Fibroblast of gingiva (primary cell): ENCODE results near the gene NMNAT2.
A peak's percentile ranks its signal among the peaks of the same experiment; 100 is the strongest.
"Not testable (repeated sequence)": the region's sequence is repeated elsewhere in the genome, so short reads cannot be mapped to it uniquely, and the experiment has no call there.

Experiments
- DNase-seq: peaks from one replicate; pipeline ENCODE4 v3.0.0-alpha.2; 2011; ENCODE audit warnings: low read depth

NMNAT2 gene

DNA sequence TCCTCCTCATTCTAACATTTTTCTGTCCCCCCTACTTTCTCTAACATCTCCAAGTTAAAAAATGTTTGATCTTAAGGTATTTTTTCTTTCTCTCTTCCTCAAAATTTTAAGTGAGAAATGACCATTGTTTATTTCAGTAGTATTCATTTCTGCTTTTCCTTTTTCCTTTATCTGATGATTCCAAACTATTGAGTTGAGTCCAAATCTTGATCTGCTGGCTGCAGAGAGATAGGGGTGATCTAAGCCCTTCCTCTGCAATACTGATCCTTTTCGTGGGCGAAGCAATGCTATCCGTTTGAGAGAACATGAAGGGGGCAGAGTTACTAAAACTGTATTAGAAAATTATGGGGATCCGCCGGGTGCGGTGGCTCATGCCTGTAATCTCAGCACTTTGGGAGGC, 516 bp upstream of the NMNAT2 start:
- DNase-seq: no peak

DNA sequence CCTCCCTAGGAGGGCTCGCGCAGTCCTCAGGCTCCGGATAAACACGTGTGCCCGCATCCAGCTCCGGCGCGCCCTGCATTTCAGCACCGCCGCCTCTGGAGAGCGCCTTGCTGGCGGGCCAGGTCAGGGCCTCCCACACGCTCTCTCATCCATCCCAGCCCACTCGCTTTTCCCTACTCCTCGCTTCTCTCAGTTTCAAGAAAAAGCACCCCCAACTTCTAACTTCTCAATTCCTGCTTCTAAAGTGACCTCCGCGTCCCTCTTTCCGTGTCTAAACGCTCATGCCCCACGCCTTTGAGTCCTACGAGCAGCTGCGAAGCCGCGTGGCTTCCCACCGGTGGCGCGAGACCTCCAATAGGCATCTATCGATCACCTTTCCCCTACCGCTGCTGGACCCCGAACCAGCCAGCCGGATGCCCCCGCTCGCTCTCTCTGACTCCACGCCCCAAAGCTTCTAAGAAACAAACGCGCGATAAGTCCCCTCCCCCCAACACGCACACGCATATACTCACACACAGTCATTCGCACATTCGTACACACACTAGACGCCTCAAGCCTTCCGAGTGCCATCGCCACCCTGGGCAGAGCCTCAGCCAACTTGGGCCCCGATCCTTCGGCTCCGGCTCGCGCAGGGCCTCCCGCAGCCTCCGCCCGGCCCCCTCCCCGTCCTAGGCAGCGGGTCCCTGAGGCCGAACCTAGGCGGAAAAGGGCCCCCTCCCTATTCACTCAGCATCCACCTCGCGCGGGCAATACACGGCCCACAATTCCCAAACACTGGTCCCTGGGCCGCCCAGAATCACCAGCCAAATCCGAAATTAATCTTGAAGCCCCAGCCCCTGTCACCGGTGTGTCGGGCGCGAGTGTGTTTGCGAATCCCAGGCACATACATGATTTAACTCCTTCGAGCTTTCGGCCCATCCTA, 1.1 kb downstream of the NMNAT2 start:
- DNase-seq: peak; percentile 37

DNA sequence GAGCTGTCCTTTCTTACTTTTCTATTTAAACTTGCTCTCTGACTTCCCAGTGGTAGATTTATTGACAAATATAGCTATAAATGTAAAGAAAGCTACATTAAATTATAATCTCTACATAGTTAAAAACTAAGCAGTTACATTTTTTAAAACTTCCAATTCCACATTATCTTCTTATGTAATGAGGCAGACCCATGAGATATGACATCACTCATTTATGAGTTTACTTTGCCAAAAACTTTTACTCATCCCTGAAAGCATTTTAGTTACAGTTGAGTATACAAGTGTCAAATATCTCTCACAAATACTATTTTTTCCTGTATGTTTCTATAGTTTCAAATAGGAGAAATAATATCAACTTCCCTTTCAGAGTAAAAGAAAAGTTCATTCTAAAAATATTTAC, 3.8 kb downstream of the NMNAT2 start:
- DNase-seq: no peak

DNA sequence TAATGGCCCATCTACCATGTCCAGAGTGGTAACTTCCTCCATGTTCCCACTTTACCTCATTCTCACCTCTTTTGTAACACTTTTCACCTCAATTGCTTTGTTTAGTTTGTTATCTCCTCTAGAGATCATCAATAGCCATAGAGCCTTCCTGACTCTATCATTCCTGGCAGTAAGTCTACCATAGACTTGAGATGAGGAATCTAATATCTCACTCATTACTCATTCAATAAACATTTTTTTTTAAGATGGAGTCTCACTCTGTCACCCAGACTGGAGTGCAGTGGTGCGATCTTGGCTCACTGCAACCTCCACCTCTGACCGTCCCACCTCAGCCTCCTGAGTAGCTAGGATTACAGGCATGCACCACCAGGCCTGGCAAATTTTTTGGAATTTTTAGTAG, 7.1 kb downstream of the NMNAT2 start:
- DNase-seq: no peak

DNA sequence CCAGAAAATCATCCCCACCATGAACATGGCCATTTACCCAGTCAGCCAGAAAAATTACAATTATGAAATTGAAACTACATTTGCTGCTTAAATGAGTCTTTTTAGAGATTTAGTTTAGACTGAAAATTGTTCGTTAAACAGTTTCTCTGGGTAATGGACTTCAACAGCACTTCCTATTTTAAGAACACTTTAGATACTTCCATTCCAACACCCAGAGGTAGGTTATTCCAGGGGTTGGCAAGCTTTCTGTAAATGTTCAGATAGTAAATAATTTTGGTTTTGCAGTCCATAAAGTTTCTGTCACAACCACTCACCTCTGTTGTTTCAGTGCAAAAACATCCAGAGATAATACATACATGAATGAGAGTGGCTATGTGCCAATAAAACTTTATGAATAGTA, 10.2 kb downstream of the NMNAT2 start:
- DNase-seq: no peak

DNA sequence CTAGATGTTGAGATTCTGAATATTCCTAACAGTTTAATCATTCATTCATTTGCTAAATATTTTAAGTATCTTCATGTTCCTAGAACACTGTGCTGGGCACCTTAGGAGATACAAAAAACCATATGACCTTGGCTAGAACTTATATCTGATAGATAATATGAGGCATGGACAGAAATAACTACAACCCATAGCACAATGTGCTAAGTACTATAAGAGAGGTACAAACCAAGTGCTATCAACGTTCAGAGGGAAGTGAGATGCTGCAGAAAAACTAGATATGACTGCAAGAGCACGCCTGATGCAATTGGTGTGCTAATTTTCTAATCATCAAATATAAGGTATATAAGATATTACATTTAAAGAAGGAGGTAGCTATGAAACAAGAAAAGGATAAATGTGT, 10.7 kb downstream of the NMNAT2 start:
- no peak for DNase-seq

DNA sequence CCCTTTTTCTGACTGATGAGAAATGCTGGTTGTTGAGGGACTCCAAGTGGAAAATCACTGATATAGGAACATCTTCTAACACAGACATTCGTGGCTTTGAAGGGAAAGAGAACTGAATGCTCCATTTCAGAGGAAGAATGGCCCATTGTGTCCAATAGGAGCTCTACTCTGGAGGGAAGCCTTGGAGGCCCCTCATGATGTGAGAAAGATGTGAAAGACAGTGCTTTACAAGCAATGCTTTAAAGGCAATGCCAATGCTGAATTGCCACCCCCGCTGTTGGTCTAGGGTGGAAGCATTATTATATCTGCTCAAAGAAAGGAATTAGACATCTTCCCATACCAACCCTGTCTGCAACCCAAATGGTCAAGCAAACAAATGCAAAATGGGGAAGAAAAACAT, 13.7 kb downstream of the NMNAT2 start:
- DNase-seq: no peak

DNA sequence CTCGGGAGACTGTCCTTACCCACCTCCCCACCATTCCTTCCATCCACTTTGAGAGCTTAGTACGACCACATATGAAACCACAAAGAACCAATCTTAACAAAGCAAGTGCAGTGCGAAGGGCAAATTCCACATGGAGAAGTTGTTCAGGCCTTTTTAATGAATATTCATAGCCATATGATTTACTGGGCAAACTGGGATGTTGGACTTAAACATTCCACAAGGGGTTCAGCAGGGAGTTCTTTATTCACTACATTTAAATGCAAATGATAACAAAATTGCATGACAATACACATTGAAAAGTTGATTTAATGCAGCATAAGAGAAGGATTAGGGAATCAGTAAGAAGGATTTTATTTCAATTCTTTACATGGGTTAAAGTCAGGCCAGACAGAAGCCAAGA, 14.7 kb downstream of the NMNAT2 start:
- no peak for DNase-seq

DNA sequence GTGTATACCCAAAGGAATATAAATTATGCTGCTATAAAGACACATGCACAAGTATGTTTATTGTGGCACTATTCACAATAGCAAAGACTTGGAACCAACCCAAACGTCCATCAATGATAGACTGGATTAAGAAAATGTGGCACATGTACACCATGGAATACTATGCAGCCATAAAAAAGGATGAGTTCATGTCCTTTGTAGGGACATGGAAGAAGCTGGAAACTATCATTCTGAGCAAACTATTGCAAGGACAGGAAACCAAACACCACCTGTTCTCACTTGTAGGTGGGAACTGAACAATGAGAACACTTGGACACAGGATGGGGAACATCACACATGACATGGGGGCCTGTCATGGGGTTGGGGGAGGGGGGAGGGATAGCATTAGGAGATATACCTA, 16.6 kb downstream of the NMNAT2 start:
- DNase-seq: not testable (repeated sequence)

DNA sequence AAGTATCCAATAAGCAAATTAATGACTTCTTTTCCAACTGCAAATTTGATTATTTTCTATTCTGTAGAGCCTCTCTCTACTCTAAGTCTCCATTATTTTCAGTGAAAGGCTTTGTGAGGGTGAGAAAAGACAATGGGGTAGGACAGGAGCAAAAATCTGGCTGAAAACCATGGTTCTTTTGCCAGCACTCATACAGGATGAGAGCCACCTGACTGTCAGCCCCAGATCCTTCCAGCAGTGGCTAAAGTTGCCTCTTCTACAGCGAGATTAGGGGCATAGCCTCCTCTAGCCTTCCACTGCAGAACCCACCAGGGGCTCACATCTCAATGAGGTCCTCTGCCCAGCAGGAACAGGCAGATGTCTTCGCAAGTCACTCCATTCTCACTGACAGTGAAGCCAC, 23.7 kb downstream of the NMNAT2 start:
- DNase-seq: no peak

DNA sequence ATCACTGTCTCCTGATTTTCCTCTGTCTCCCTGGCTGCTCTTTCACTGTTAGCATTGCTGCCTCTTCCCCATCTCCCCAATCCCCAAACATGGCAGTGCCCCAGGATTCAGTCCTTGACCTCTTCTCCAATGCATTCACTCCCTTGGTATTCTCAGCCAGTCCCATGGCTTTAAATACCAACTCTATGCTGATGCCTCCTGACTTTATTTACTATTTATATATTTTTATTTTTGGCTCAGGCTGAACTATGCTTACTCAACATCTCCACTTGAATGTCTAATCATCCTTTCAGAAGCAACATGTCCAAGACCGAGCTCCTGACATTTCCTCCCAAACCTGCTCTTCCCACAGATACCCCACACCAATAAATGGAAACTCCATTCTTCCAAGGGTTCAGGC, 26.3 kb downstream of the NMNAT2 start:
- no peak for DNase-seq

DNA sequence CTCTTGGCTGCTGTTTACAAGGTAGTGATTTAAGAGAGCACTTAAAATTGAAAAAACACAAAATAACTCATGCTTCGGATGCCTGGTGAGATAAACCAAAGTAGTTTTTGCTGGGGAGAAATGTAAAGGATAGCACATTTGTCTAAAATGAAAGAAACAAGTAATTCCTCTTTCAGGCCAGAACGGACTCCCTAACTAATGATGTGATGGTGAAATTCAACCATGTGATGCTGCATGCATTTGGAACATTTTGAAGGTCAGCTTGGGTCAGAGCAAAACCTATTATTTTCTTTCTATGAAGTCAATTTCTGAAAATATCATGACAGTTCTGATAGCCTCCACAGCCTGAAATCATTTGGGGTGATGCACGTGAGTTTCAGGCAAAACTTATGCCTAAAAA, 27.6 kb downstream of the NMNAT2 start:
- DNase-seq: no peak

DNA sequence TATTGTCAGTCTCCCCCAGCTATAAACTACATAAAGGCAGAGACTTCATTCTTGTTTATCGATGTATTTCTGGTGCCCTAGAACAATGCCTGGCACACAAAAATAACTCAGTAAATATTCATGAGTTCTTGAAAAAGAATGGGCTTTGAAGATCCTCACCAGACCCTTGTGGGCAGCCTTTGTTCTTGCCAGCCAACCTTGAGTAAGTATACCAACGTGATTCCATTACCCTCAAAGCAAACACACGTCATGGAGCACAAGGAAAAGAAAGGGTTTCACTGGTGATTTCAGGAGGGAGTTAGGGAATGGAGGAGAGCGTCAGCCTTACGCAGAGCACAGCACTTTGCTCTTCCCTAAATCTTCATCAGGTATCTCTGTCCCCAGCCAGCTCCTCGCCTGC, 29.4 kb downstream of the NMNAT2 start:
- no peak for DNase-seq

DNA sequence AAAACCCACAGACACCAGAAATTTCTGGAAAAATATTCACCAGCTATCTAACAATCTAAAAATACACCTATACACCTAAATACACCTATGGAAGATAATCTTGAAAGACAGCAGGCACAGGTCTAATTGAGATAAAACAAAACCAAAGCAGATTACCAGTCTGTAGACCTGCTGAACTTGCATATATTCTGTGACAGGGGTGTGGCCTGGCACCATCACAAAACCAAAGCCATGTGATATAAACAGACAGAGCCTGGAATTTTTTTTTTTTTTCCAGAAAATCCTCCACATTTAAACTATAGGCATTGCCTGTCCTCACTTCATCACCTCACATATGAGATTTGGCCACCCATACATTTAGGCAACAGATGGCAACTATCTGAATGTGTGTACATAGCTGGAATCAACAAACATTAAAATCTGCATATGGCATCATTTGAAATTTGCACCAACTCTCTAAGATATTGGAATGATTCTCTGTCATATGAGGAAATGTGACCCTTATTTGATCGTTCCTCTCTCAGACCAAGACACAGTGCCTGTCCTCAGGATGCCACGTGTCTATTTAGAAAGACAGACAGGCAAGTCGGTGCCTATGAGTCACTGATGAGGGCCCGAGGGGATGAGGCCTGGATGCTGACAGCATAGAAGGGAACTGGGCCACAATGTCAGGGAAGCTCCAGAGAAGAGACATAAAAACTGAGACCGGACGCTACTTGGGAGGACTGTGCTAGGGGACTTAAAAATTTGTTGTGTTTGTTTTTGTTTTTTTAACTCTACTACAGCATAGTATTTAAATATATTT, 32.6 kb downstream of the NMNAT2 start:
- no peak for DNase-seq

DNA sequence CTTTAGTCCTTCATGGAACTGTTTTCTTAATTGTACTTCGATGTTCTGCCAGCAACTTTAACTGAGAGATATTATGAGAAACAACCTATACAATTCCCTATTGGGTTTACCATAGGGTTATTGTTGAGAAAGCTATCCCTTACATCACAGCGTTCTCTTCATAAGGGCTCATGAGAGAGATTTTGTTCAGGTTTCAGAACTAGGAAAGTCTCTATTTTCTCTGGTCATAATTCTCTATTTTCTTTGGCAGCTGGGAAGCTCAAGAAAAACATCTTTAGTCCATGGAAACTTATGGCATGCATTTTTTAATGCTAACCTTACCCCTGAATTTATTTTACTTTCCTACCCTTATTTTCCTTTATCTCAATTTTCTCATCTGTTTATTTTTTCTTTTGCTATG, 38.2 kb downstream of the NMNAT2 start:
- DNase-seq: no peak

DNA sequence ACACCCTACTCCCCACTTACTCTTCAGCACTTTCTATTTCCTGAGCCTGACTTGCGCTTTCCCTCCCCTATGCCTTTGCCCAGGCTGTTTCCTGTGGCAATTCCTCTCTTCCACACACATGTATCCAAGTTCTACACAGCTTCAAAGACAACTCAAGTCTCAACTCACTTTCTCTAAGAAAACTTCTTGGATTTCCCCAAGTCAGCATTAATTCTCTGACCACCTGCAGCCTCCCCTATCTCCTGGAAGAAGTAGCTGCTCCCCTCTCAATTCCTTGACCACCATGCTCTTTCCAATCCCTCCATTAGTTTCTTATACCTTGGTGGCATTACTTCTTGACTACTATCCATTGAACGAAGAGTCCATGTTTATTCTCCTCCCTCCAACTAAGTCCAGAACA, 42.8 kb downstream of the NMNAT2 start:
- DNase-seq: no peak

DNA sequence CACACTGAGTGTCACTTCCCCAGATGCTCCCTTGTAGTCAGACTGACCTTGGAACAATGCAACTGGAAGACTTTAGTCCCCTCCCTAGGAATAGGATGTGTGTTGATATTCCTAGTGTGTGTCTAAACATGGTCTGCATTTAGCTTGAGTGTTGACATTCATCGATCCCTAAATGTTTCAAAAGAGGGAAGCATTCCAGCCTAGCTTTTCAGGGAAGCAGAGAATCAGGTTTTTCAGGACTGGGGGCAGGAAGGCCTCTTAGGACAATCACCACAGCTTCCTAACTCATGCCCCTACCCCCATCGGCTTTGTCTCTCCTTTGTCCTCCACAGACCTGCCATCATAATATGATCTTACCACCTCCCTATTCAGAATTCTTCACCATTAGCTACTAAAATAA, 43.4 kb downstream of the NMNAT2 start:
- no peak for DNase-seq

DNA sequence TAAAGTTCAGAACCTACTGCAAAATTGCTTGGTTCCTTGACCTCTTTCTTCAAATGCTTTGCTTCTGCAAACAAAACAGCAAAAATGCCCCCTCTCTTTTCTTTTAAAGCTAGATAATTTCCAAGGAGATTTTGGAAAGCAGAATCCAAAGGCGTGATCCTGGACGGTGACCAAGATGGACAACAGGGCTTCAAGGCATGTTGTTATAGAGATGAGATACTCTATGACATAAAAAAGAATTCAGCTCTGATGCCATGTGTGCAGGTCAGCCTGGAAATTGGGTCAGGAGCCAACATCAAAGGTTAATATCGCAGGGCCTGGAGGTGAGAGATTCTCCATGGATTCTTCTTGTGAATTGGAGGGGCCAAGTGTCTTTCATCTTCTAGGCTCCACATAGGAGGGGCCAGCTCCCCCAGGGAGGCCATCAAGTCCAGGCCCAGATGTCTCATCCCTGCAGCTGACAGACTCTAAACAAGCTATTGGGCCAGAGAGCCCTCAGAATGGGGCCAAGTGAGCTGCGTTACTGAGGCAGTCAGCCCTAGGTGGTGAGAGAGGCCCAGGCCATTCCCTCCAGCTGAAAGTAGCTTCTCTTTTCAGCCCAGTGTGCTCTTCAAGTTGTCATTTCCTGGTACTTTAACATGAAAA, 45.5 kb downstream of the NMNAT2 start:
- DNase-seq: no peak

DNA sequence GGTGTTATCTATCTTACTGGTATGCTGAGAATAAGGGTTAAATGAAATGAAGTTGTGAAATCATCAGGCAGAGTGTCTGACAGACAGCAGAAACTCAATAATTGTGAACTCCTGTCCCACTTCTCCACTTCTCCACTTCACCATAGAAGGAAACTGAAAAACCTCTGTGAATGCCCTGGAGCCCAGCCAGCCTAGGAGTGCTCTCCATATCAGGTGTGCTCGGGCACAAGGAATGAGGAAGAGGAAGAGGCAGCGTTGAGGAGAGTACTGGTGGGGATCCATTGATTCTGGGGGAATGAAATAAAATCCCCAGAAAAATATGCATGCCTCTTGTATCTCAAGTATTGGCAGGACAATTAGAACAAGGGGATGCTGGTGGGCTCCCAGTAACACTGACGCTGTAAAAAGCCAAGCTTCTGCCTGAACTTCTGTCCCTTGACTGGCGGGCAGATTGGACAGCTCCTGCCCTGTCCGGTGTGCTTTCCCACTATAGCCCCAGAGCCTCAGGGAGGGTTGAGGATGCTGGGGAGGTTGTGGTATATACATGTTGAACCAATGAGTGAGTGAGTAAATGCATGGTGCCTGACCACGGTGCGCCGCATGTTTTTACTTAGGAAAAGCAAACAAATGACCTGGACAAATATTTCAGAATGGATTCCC, 47.7 kb downstream of the NMNAT2 start:
- no peak for DNase-seq

DNA sequence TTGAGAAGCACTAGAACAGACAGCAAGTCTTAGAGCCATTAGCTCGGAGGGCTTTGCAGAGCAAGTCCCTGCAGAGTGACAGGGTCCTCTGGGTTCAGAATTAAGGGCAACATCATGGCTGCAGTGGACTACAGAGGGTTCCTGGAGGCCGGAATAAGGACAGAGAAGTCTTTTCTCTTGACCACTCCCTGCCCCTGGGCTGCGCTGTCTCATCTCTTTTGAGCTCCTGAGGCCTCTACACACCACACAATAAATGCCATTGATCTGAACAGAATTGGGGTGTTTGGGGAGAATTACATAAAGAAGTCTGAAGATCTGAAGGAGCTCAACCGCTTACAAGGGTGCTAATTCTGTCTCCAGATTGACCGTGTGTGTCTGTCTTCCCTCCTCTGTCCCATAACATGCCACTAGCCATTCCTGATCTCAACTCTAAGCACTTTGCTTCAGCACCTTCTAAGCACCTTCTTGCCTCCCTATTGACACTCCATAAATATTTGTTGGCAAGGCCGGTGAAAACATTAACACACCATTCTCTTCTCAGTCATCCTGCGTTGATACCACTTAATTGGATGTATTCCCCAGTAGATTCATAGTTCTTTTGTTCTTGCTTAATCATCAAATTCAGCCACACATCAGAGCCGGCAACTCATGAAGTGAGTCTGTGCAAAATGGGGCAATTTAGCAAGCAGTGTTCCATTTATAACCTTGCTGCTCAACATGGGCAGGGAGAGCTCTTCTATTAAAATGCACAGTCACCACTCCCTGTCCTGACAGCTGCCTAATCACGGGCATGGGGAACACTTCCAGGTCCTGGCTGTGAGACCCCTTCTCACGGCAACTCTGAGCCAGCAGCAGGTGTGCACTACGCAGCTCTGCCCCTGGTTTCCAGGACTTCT, 49.7 kb downstream of the NMNAT2 start:
- no peak for DNase-seq

DNA sequence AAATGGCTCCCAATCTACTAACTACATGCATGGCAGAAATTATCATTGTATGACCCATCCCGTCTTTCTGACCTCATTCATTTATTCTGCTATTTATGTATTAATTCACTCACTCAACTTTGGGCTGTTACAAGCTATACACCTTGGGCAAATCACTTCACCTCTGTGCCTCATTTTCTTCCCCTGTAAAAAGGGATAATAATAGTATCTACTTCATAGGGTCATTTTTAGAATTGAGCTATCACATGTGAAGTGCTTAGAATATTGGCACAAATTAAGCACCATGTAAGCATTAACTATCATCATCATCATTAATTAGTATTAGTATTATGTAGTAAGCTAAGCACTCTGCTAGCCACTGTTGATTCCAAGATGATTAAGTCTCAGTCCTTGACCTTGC, 52.1 kb downstream of the NMNAT2 start:
- no peak for DNase-seq
